Skeletal muscle satellite cell (primary cell): ENCODE measurements around the gene PRRC2B.
"Not testable (repeated sequence)": the region's sequence is repeated elsewhere in the genome, so short reads cannot be mapped to it uniquely, and the experiment has no call there.

Experiments used
- H3K27me3 ChIP-seq: 2 replicates; pipeline ENCODE4 v1.7.0; 2013; ENCODE audit warnings: low read length; ENCODE audit not compliant: control insufficient read depth, insufficient read depth
- H3K36me3 ChIP-seq: 2 replicates; pipeline ENCODE4 v1.7.0; 2013; ENCODE audit warnings: mild to moderate bottlenecking, control low read depth, low read length; ENCODE audit not compliant: insufficient read depth
- H3K4me1 ChIP-seq: 2 replicates; pipeline ENCODE4 v1.7.0; 2013; ENCODE audit warnings: low read length; ENCODE audit not compliant: control insufficient read depth, insufficient read depth
- H3K4me2 ChIP-seq: 2 replicates; pipeline ENCODE4 v1.7.0; 2013; ENCODE audit warnings: mild to moderate bottlenecking, low read length
- H3K4me3 ChIP-seq: 2 replicates; pipeline ENCODE4 v1.7.0; 2013; ENCODE audit warnings: low read length
- H3K9ac ChIP-seq: 2 replicates; pipeline ENCODE4 v1.7.0; 2013; ENCODE audit warnings: mild to moderate bottlenecking, low read depth, low read length, moderate library complexity
- H3K9me3 ChIP-seq: replicated peaks from 2 replicates; pipeline ENCODE4 v1.7.0; 2013; ENCODE audit warnings: mild to moderate bottlenecking, control low read depth, low read length
- small RNA-seq: library from RNA; depleted of rRNA; stranded (forward); fragments of <200 nt; gene quantifications from one replicate; pipeline ENCODE3, GENCODE V24; 2012

PRRC2B gene

DNA sequence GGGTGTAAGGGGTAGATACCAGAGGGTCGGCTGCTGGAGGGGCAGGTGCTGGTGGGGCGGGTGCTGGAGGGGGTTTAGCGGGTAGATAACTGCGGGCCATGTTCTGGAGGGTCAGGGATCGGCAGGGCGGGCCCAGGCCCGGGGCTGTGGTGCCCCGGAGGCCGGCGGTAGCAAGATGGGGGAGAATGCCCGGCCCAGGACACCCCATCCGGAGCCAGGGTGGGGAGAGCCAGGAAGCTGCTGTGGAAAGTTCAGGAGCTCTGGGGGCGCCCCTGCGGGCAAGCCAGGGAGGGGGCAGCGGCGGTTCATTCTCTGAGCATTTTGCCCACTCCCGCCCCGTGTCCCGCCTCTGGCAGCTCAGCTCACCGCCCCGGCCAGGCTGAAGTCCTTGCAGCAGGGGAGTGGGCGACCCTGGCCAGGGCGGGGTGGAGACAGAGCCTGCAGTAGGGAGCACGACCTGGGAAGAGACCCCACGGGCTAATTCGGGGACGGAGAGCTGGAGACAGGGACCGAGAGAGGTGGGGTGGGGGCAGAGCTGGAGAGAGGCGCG lies 152.0 kb downstream of the PRRC2B start:
- Histone ChIP-seq H3K9ac (no peak overlapping the region), H3K4me1 (no peaks in the 10 kb centered on the region), H3K36me3 (no peaks in the 10 kb centered on the region), H3K27me3 (peaks cover 56% of the 10 kb centered on the region), H3K4me2 (peak overlapping the region; percentile 59), H3K9me3 (peaks cover 15% of the 10 kb centered on the region), H3K4me3 (no peak overlapping the region)

GRCh38 chr9:131546336-131547084 lies 152.6 kb downstream of the PRRC2B start:
- no peaks in the 10 kb centered on the region for H3K4me1 ChIP-seq
- H3K36me3 ChIP-seq: no peaks in the 10 kb centered on the region
- H3K27me3 ChIP-seq: peaks cover 55% of the 10 kb centered on the region
- peak overlapping the region; percentile 59 for H3K4me2 ChIP-seq
- H3K9me3 ChIP-seq: peaks cover 15% of the 10 kb centered on the region
- peak overlapping the region; percentile 50 for H3K4me3 ChIP-seq
- H3K9ac ChIP-seq: no peak overlapping the region

DNA sequence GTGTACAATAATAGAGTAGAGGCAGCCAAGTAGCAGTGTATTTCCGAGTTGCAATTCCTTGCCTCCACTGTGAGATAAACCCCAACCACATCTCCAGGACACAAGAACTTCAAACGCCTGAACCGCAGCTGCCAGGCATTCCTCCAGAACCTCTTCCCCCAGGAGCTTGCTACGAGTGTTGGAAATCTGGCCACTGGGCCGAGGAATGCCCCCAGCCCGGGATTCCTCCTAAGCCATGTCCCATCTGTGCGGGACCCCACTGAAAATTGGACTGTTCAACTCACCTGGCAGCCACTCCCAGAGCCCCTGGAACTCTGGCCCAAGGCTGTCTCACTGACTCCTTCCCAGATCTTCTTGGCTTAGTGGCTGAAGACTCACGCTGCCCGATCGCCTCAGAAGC lies 155.3 kb downstream of the PRRC2B start:
- not testable (repeated sequence) for H3K9me3 ChIP-seq, H3K4me2 ChIP-seq, H3K4me3 ChIP-seq, H3K4me1 ChIP-seq, H3K9ac ChIP-seq, H3K36me3 ChIP-seq
- H3K27me3 ChIP-seq: peaks cover 71% of the 10 kb centered on the region

Small RNA genes lying within 50 kb of the gene (small RNA-seq; reads per million reads assigned to genes)
- gene SNORD62A (4.1 reads per million, percentile 83 among the genes with 10 or more reads in this experiment), gene SNORD62B (6.3 reads per million, percentile 88 among the genes with 10 or more reads in this experiment)
